ENCODE results near the gene ARL13A. TPM values are rescaled to one million over a fixed set of nuclear protein-coding genes. Genes with fewer than 3 reads are reported as not detected.

Gene ARL13A
- total and polyA plus RNA-seq, 2 donors from 2014 or later: not detected

- no peaks in the 10 kb centered on the region for H3K9me3 ChIP-seq (ENCODE audit: control insufficient read depth in 2 of 3, insufficient read depth in 1 of 3, low read length in 3 of 3)
- no peaks in the 10 kb centered on the region for H3K4me1 ChIP-seq (ENCODE audit: control insufficient read depth in 2 of 3, insufficient read depth in 2 of 3, low read depth in 1 of 3, low read length in 3 of 3)
- DNase-seq (no peak), FAIRE-seq (no peak)
- no peak overlapping the region for H3K27ac ChIP-seq (ENCODE audit: low read depth in 2 of 2, low read length in 2 of 2)
- H3K4me3 ChIP-seq (ENCODE audit: low read length in 3 of 3): no peak overlapping the region
- intact Hi-C loops (cut with DNase I): no loop called here
- no peak for TF ChIP-seq CTCF (IDR thresholded peaks at IDR 0.05; ENCODE audit: borderline replicate concordance, extremely low read depth, insufficient read depth)
- no peaks in the 10 kb centered on the region for H3K27me3 ChIP-seq (ENCODE audit: control insufficient read depth, insufficient read depth, low read length)
- H3K9ac ChIP-seq (ENCODE audit: low read length in 3 of 3): no peak overlapping the region
- H3K36me3 ChIP-seq (ENCODE audit: control insufficient read depth in 2 of 3, insufficient read depth in 3 of 3, low read length in 3 of 3): no peaks in the 10 kb centered on the region
These were observed 21.0 kb upstream of the ARL13A start for GRCh38 chrX:100948557-100948956.

GRCh38 chrX:100962811-100963210 lies 6.7 kb upstream of the ARL13A start:
- intact Hi-C loops (cut with DNase I): no loop called here
- peak; percentile 38 for FAIRE-seq

GRCh38 chrX:100964362-100964761 lies 5.1 kb upstream of the ARL13A start:
- Histone ChIP-seq H3K27me3 (ENCODE audit: control insufficient read depth, insufficient read depth, low read length) (no peaks in the 10 kb centered on the region), H3K9ac (ENCODE audit: low read length in 3 of 3) (no peak overlapping the region), H3K4me3 (ENCODE audit: low read length in 3 of 3) (no peak overlapping the region), H3K27ac (ENCODE audit: low read depth in 2 of 2, low read length in 2 of 2) (no peak overlapping the region), H3K4me1 (ENCODE audit: control insufficient read depth in 2 of 3, insufficient read depth in 2 of 3, low read depth in 1 of 3, low read length in 3 of 3) (no peaks in the 10 kb centered on the region), H3K9me3 (ENCODE audit: control insufficient read depth in 2 of 3, insufficient read depth in 1 of 3, low read length in 3 of 3) (no peaks in the 10 kb centered on the region), H3K36me3 (ENCODE audit: control insufficient read depth in 2 of 3, insufficient read depth in 3 of 3, low read length in 3 of 3) (no peaks in the 10 kb centered on the region)
- FAIRE-seq: no peak
- intact Hi-C loops (cut with DNase I): no loop called here
- no peak for TF ChIP-seq CTCF (IDR thresholded peaks at IDR 0.05; ENCODE audit: borderline replicate concordance, extremely low read depth, insufficient read depth)
- no peak for DNase-seq

More at GRCh38 chrX:100962811-100963210, 6.7 kb upstream of the ARL13A start:
- TF ChIP-seq CTCF (IDR thresholded peaks at IDR 0.05; ENCODE audit: borderline replicate concordance, extremely low read depth, insufficient read depth): no peak
- Histone ChIP-seq H3K27ac (ENCODE audit: low read depth in 2 of 2, low read length in 2 of 2) (no peak overlapping the region), H3K36me3 (ENCODE audit: control insufficient read depth in 2 of 3, insufficient read depth in 3 of 3, low read length in 3 of 3) (no peaks in the 10 kb centered on the region), H3K4me3 (ENCODE audit: low read length in 3 of 3) (no peak overlapping the region), H3K27me3 (ENCODE audit: control insufficient read depth, insufficient read depth, low read length) (no peaks in the 10 kb centered on the region), H3K9ac (ENCODE audit: low read length in 3 of 3) (no peak overlapping the region), H3K4me1 (ENCODE audit: control insufficient read depth in 2 of 3, insufficient read depth in 2 of 3, low read depth in 1 of 3, low read length in 3 of 3) (no peaks in the 10 kb centered on the region), H3K9me3 (ENCODE audit: control insufficient read depth in 2 of 3, insufficient read depth in 1 of 3, low read length in 3 of 3) (no peaks in the 10 kb centered on the region)
- no peak for DNase-seq

GRCh38 chrX:100969936-100970335 lies 428 bp downstream of the ARL13A start:
- intact Hi-C loops (cut with DNase I): no loop called here
- no peak overlapping the region for H3K27ac ChIP-seq (ENCODE audit: low read depth in 2 of 2, low read length in 2 of 2)
- no peak for FAIRE-seq

More at GRCh38 chrX:100969936-100970335, 428 bp downstream of the ARL13A start:
- H3K4me3 ChIP-seq (ENCODE audit: low read length in 3 of 3): no peak overlapping the region
- H3K27me3 ChIP-seq (ENCODE audit: control insufficient read depth, insufficient read depth, low read length): no peaks in the 10 kb centered on the region
- TF ChIP-seq CTCF (IDR thresholded peaks at IDR 0.05; ENCODE audit: borderline replicate concordance, extremely low read depth, insufficient read depth): no peak
- no peaks in the 10 kb centered on the region for H3K4me1 ChIP-seq (ENCODE audit: control insufficient read depth in 2 of 3, insufficient read depth in 2 of 3, low read depth in 1 of 3, low read length in 3 of 3)
- DNase-seq: no peak
- no peaks in the 10 kb centered on the region for H3K9me3 ChIP-seq (ENCODE audit: control insufficient read depth in 2 of 3, insufficient read depth in 1 of 3, low read length in 3 of 3)
- H3K9ac ChIP-seq (ENCODE audit: low read length in 3 of 3): no peak overlapping the region
- H3K36me3 ChIP-seq (ENCODE audit: control insufficient read depth in 2 of 3, insufficient read depth in 3 of 3, low read length in 3 of 3): no peaks in the 10 kb centered on the region

All from kidney (tissue), 14 donors.